Measurements from ENCODE around the gene METTL27.

DNA sequence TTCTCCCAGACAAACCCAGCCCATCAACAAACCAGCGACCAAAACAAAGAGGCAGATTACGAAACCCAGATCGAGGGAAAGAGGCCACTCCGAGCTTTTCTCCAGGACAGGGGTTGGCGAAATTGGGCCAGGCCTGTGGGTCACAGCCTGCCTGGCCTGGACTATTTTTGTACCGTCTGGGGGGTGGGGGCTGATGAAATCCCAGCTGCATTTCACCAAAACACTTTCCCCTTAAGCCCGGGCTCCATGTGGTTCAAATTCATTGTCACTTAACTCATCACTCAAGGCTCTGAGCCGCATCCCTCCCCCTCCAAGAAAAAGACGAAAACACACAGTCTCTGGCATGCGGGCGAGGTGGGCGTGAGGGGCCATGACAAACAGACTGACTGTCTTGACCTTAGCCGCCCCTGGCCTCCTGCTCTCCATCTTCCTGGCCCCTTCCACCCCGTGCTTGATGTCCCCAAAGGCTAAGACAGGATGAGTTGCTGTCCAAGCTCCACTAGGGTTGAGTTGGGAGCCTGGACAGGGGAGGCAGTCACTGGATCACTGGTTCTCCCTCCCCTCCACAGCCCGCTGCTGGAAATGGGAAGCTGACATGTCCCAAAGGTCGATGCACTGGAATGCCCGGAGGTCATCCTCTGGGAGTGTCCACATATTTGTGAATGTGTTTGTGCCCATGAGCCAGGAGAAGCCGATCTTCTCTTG is 37.8 kb upstream of the METTL27 start:
- TF ChIP-seq CTCF (conservative IDR thresholded peaks at IDR 0.05; ENCODE audit: low read depth in 2 of 2) (no peak), ZNF331 (CRISPR knock-in tag; IDR thresholded peaks at IDR 0.05; ENCODE audit: low read depth) (no peak)
